ENCODE measurements around the gene TMEM151B.

- no peak for TF ChIP-seq POLR2A (IDR thresholded peaks at IDR 0.05; ENCODE audit: low read length)
- TF ChIP-seq GATA1 (IDR thresholded peaks at IDR 0.05; ENCODE audit: low read depth, low read length), result no peak
Measured at GRCh38 chr6:44264154-44265006, 5.9 kb upstream of the TMEM151B start.

Measured in erythroblast (primary cell).